IPS DF 4.7 (cell line): ENCODE results near the gene ADH1B.
"Not testable (repeated sequence)": the region's sequence is repeated elsewhere in the genome, so short reads cannot be mapped to it uniquely, and the experiment has no call there.

Experiments
- DNase-seq: peaks from one replicate; pipeline ENCODE4 v3.0.0-alpha.2; 2013; ENCODE audit warnings: low spot score; ENCODE audit errors: extremely low read depth

ADH1B gene

GRCh38 chr4:99321241-99322191 lies at the start of gene ADH1B:
Gene ADH1B, minus strand, starts transcription at chr4:99321401. Its CDS starts 70 bp downstream, at chr4:99321331.
- no peak for DNase-seq

DNA sequence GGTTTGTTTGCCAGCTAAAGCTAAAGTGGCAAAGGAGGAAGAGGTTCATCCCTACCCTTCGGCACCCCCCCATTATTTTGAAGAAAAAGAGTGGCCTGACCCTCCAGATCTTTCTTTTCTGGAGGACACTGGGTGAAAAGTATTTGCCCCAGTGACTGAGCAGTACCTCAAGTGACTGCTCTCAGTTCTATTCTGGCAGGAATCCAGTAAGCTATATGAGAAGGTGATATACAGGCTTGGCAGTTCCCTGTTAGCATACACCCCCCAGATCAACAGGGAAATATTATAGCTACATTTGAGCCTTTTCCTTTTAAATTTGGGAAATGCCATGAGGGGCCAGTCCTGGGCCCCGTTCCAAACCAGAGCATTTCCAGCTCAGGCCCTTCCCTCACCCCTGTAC lies 46.6 kb upstream of the ADH1B start:
- not testable (repeated sequence) for DNase-seq

GRCh38 chr4:99366491-99366890 lies 45.3 kb upstream of the ADH1B start:
- DNase-seq, result no peak

DNA sequence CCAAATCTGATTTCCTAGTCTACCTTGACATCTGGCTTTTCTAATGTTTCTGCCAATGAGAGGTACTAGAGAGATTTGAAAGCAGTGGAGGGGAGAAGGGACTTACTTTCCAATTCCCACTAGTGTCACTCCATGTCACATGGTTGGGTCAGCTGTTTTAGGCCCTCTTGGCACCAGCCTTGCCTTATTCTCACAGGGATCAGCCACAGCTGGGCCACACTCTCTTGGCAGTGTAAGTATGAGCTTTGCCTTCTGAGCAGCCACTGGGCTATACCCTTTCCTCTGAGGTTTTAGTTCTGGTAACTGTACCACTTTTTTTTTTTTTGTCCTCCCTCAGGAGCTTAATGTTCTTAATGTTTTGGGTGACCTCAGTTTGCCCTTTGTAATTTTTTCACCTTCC lies 41.6 kb upstream of the ADH1B start:
- no peak for DNase-seq

DNA sequence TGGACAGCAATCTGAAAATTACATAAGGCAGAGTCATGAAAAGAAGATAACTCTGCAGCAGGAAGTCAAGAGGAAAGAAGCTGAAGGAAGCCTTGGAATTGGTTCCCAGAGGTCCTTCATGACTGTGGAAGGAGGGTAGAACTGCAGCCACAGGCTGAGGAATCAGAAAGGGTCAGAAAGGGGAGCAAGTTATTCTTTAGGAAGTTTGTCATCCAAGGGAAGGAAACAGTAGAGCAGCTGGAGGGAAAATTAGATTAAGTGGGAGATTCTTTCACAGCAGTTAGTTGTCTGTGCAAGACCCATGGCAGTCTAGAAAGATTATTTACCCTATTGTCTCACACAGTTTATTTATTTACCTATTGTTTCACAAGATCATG lies 40.7 kb upstream of the ADH1B start:
- no peak for DNase-seq

- no peak for DNase-seq
These were observed 40.2 kb upstream of the ADH1B start for GRCh38 chr4:99361268-99361898.

GRCh38 chr4:99359480-99360204 lies 38.4 kb upstream of the ADH1B start:
- no peak for DNase-seq

GRCh38 chr4:99357948-99358347 lies 36.7 kb upstream of the ADH1B start:
- DNase-seq, result no peak

DNA sequence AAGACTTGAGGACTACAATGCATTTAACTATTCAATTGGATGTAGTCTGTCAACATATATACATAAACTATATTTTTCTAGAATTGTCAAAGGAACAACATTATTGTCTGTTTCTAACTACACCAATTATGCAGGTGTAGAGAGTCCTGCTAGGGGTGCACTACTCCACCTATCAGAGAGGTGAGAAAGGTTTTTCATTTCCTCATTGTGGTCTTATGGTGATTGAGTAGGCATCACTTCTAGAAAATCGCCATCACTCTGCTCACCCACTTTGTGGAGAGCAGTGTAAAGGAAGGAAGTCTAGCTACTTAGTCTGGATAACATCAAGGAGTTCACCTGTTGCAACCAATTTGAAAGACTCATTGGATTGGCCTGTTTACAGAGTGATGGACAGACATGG lies 35.8 kb upstream of the ADH1B start:
- no peak for DNase-seq

- DNase-seq, result not testable (repeated sequence)
These were observed 34.9 kb upstream of the ADH1B start for GRCh38 chr4:99356149-99356548.

DNA sequence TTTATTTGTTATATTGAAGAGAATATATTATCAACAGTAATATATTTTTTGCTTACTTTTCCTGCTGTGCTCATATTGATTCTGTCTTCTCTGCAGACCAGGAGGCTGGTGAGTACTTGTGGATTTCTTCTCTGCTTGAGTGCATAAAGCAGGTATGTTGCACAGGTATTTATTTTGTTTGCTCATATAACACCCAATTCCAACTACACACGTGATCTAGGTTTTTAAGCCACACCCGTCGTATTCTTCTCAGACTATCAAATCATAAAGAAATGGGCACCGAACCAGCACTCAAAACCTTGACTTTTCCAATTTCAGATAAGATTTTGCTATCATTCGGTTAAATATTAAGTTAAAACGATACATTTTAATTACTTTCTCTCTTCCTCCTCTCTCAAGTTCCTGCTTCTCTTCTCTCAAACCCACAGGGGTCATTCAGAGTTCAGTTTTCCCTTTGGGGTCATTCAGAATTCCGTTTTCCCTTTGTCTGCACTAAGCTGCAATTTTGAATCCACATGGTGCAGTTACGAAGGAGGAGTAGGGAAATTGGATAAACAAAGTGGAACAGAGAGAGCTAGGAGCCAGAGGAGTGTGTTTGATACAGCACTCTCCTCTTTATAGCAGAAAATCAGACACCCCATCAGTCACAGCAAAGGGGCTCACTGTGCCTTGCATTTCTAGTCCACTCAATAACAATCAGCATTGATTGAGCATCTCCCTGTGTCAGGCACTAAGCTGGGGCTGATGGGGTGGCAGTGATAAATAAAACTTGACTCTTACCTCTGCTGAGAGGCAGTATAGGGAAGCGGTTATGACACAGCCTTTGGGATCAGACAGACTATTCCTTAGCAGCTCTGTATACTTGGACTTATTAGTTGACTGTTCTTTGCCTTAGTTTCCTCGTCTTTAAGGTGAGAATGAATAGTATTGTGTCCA lies 31.7 kb upstream of the ADH1B start, which contains the start of gene ADH1C:
TSS of gene ADH1C (minus strand) at position 145 of the 936 bp plus-strand sequence. CDS start at position 74, 71 bp downstream.
- DNase-seq, result no peak

- DNase-seq, result no peak
These were observed 30.3 kb upstream of the ADH1B start for GRCh38 chr4:99351487-99351886.

- DNase-seq, result no peak
These were observed 28.1 kb upstream of the ADH1B start for GRCh38 chr4:99349338-99349737.

GRCh38 chr4:99342624-99343023 lies 21.4 kb upstream of the ADH1B start:
- not testable (repeated sequence) for DNase-seq

DNA sequence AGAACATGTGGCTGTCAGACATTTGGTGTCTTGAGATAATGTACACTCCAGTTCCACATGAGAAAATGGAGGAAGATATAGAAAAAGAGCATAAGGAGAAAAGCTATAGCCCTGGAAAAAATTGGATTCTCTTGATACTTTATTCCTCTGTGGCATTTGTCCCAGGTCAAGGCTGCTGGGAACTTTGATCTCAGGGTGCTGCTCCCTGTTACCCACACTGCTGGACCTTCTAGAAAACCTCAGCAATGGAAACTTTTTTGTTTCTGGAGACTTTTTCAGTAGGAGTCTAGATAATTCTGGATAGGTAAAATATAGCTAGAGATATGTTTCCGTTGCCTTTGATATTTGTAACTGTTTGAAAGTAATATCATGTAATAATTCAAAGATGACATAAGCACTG lies 20.2 kb upstream of the ADH1B start:
- no peak for DNase-seq

DNA sequence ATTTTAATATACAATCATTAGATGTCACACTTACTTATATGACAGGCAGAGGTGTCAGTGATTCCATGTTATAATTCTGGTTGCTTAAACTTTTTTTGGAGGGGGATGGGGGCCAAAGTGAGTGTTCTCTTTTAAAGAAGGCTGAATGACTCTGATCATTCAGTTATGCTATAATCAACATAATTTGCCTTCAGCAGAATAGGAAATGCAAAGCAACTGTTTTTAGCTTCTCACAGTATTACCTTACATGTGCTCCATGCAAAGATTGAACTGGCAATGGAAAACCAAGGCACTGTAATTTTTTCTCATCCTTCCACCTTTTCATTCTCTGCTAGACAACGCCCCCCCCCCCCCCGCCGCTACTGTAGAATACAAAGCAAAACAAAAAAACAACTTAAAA lies 18.0 kb upstream of the ADH1B start:
- no peak for DNase-seq

DNA sequence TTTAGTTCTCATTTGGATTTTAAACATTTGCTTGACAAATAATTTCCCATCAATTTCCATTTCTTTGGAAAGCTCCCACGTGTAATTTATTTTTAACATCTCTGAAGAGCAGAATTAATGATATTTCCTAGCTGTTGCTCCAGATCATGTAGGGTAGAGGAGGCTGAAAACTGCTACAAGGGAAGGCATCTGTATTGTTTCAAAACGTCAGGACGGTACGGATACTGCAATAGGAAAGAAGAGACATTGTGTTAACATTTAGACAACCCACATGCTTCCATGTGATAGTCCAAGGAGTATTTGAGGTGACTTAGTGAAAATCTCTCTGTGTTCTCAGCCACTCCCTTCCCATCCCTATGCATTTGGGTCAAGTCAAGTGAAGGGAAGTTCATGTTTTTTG lies 15.4 kb upstream of the ADH1B start:
- DNase-seq, result no peak

GRCh38 chr4:99334880-99335279 lies 13.7 kb upstream of the ADH1B start:
- DNase-seq, result no peak

GRCh38 chr4:99330648-99331047 lies 9.4 kb upstream of the ADH1B start:
- DNase-seq, result no peak

GRCh38 chr4:99329876-99330275 lies 8.7 kb upstream of the ADH1B start:
- DNase-seq, result no peak

GRCh38 chr4:99324979-99325378 lies 3.8 kb upstream of the ADH1B start:
- DNase-seq, result no peak
